ENCODE measurements around the gene SCMH1. TPM values are rescaled to one million over a fixed set of nuclear protein-coding genes. Genes with fewer than 3 reads are reported as not detected.

The SCMH1 gene
- polyA plus RNA-seq (ENCODE audit: insufficient read length in 3 of 3): 10 to 100 TPM; 39.0 to 44.2 (median 40.4) TPM
- long read RNA-seq, donor 1: 0 reads
- long read RNA-seq, donor 2: 0 reads
- long read RNA-seq, donor 3, partial matches to known transcripts: 11 of 11 reads
- long read RNA-seq, donor 3, other reads (novel, unspliced or antisense): 0 of 11 reads
- long read RNA-seq, donor 4: 0 reads
- long read RNA-seq, donor 5: 0 reads
- long read RNA-seq, donor 6: 0 reads
- long read RNA-seq, donor 7, partial matches to known transcripts: 0 of 1 reads
- long read RNA-seq, donor 7, other reads (novel, unspliced or antisense): 0 of 1 reads
- long read RNA-seq, donor 8: 0 reads
- long read RNA-seq, donor 9: 0 reads
- long read RNA-seq, donor 10: 0 reads
- long read RNA-seq, donor 11: 0 reads
- long read RNA-seq, donor 12: 0 reads
- long read RNA-seq, donor 13: 0 reads
- long read RNA-seq, donor 14: 0 reads
- long read RNA-seq, donor 15, partial matches to known transcripts: 0 of 7 reads
- long read RNA-seq, donor 15, other reads (novel, unspliced or antisense): 7 of 7 reads
- long read RNA-seq, donor 16, partial matches to known transcripts: 0 of 1 reads
- long read RNA-seq, donor 16, other reads (novel, unspliced or antisense): 0 of 1 reads

DNA sequence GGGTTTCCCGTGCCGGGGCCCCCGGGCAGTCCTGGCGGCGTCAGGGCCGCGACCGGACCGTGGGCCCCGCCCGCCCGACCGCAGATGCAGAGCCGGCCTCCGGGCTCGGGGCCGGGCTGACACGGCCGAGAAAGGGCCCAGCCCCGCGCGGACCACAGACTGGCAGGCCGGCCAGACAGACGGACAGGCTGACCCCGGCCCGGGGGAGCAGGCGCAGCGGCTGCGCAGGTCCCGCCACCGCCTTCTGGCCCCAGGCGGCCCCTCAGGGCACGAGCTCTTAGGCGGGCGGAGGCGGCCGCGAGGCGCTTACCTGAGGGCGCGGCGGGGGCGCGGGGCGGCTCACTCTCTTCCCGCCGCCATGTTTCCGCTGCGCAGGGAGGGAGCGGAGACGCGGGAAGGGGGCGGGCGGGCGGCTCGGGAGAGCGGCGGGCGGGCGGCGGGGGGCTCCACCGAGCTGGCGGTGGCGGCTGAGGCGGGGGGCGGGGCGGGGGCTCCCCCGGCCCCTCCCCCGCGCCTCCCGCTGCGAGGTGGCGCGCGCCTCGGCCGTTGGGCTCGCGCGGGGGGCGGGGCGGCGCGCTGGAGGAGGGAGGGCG lies at the start of gene SCMH1:
Gene SCMH1 (minus strand): TSS at position 558 of the 593 bp plus-strand sequence. CDS start 56,173 bp downstream, outside the sequence.
- DNase-seq: peak; percentile 54

GRCh38 chr1:41291195-41291594 lies 49.1 kb upstream of the SCMH1 start:
- DNase-seq: no peak

- no peak for DNase-seq
Measured at GRCh38 chr1:41289196-41289595, 47.1 kb upstream of the SCMH1 start.

DNA sequence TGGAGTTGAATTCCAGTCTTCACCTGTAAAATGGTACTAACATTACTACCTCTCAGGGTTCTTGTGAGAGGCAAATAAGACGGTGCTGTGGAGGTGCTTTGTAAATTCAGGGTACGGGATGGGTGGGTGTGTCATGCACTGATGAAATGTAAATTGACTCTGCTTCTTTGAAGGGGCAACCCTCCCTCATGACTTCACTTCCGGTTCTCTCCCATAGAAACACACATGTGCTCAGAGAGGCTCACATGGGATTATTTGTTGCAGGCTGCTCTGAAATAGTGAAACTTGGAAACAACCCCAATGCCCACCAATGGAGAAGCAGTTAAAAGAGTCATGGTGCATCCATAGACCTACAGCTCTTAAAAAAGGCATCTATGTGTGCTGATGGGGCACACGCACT lies 44.9 kb upstream of the SCMH1 start:
- no peak for DNase-seq

- peak; percentile 31 for DNase-seq
Measured at GRCh38 chr1:41286486-41286885, 44.4 kb upstream of the SCMH1 start.

DNA sequence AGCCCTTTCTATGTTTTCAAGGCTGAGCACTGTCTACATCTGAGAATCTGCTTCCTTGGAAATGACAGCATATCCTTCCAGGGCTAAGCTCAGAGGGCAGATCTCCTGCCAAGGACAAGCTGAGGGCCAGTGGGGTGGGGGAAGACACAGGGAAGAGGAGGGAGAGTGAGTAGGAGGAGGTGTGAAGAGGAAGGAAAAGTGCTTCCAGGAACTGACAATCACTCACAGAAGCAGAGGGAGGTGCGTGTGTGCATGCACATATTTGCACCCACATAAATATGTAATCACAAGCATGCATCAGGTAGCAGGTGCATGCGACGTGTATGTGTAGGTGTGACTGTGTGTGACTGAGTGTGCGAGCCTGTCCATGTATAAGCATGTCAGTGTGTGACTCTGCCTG lies 43.7 kb upstream of the SCMH1 start:
- no peak for DNase-seq

GRCh38 chr1:41284121-41284520 lies 42.0 kb upstream of the SCMH1 start:
- DNase-seq: no peak

DNA sequence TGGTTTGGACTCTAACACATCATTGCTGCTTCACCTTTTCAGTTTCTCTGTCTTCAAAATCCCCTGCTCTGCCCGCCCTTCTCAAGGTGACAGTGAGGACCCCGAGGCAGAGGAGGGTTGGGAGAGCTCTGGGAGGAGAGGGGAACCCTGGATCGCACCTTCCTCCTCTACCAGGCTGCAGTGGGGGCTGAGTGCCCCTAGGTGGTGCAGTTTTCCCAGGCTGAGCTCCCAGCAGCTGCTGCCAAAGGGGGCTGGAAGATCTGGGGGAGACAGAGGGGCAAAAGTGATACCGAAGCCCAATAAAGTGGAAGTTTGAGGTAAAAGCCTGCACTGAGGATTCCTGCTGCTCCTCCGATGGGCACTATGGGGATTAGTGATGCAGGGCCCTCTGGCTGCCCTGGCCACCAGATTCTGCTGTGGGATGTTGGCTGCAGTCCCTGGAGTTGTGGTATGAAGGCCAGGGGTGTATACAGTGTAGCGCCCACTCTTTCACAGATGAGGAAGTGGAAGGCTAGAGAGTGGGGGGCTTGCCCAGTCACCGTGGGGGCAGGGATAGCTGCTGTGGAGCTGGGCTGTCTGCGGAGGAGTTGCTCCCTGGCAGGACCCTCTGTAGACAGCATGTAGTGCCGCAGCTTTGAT lies 40.7 kb upstream of the SCMH1 start:
- DNase-seq: no peak

DNA sequence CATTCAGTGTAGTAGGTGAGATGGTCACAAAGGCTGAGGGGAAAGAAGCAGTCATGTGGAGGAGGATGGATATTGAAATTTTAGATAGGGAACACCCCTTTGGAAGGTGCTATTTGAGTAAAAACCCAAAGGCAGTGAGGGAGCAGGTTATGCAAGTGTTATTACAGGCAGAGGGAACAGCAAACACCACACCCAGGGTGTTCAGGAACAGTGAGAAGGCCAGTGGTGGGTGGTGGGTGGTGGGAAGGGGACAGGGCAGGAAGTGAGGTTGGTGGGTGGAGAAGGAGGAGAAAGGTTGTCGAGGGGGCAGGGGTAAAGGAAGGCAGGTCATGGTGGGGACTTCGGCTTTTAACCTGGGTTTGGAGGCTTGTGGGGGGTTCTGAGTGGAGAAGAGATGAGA lies 39.2 kb upstream of the SCMH1 start:
- DNase-seq: no peak

- no peak for DNase-seq
Measured at GRCh38 chr1:41280202-41281032, 38.3 kb upstream of the SCMH1 start.

DNA sequence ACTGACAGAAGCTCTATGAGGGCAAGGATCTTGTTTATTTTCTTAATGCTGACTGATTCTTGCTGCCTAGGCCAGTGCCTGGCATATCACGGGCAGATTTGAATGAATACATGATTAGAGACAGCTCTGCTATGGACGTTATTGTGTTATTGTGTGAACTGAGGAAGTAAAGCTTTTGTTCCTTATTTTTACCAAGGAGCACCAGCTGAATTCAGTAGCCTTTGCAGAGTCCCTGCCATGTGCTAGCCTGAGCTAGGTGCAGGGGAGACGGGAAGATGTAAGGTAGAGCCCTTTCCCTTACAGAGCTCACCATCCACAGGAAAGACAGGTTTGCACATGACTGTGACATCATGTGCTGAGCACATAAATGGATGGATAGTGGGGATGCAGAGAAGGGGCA lies 36.0 kb upstream of the SCMH1 start:
- no peak for DNase-seq

DNA sequence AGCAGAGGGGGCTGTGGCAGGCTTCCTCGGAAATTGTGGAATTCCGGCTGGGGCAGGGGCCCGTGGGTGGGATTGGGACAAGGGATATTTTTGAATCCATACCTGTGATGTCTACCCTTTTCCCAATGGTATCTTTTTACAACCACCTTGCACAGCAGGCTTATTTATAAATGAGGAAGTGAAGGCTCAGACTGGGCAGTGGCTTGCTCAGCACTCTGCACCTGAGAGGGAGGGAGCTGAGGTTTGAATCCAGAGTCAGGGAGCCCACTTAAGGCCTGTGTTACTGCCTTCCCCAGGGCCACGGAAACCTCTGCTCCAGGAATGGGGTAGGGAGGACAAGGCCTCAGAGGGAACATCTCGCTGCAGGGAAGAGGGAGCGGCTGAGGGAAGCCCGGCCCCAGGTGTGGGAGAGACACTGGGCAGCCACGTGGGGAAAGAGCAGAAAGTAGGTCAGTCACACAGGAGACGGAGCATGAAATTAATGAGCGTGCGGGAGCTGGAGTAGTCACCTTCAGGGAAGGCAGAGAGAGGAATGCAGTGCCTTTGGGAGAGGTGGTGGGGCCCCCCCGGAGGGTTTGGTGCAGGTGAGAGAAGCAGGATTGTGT lies 35.4 kb upstream of the SCMH1 start:
- peak; percentile 47 for DNase-seq

GRCh38 chr1:41275831-41276230 lies 33.7 kb upstream of the SCMH1 start:
- no peak for DNase-seq

- no peak for DNase-seq
Measured at GRCh38 chr1:41274752-41275545, 32.8 kb upstream of the SCMH1 start.

GRCh38 chr1:41272601-41273000 lies 30.5 kb upstream of the SCMH1 start:
- no peak for DNase-seq

- peak; percentile 69 for DNase-seq
Measured at GRCh38 chr1:41268154-41268770, 26.2 kb upstream of the SCMH1 start.

GRCh38 chr1:41261926-41262618 lies 20.0 kb upstream of the SCMH1 start:
- DNase-seq: no peak

DNA sequence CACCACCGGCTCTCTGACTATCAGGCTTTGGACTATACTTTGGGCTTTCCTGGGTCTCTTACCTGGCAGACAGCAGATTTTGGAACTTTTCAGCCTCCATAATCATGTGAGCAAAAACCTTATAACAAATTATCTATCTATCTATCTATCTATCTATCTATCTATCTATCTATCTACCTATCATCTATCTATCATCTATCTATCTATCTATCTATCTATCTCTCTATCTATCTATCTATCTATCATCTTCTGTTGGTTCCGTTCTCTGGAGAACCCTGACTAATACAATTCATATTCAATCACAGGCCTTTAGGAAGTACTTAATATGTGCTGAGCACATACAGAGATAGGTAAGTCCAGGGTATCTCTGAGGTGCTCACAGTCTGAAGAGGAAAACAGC lies 18.7 kb upstream of the SCMH1 start:
- no peak for DNase-seq

DNA sequence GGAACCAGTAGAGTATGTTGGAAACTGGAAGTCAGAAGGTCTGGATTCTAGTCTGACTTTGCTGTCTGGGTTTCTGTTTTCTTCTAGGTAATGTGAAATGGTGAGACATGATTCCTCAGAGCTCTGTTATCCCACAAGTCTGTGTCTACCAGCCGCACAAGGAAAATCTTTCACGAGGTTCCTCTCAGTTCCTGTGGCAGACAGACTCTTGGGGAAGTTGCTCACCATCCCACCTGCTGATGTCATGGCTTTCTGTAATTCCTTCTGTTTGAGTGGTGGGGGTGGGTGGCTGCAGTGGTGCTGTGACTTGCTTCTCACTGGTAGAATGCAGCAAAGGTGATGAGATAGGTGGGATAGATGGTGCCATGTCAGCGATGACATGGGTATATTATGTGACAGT lies 17.1 kb upstream of the SCMH1 start:
- DNase-seq: no peak
